ENCODE data around the gene DGKB. TPM values are rescaled to one million over a fixed set of nuclear protein-coding genes. Genes with fewer than 3 reads are reported as not detected.

Gene DGKB
- total and polyA plus RNA-seq, 2 of the 8 experiments (the other 6 are each of a cell fraction or from before 2014, with no cell fraction given) = 1.9 to 2.6 TPM

DNA sequence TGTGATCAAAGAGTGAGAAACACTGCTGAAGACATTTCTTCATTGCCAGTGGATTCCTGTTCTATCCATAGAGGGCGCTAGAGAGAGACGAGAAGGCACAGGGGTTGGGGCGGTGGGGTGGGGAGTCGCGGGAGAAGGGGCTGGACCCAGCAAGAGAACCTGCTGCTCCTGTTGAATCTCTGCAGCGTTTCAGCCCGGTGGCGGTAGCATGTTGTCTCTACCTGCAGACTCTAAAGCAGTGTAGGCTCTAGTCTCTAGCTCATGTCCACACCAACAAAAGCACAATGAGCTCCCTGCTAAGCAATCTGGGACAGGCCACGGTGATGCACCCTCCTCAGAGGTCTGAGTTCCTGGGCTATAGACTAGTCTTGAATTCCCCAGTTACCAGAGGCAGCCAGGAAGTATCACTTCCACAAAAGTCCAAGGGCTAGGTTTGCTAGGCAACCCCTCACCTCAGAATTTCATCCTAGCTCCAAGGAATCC is 167.7 kb downstream of the DGKB start:
- H3K4me3 ChIP-seq (ENCODE audit: extremely low read depth in 1 of 4, insufficient read depth in 2 of 4, low read depth in 3 of 4, low read length in 4 of 4) = peak overlapping the region in 1 of 4 experiments; percentile 48; a peak in 2 of 8 replicates
- DNase-seq (ENCODE audit: low read depth in 1 of 2, low spot score in 2 of 2) = peak; percentile 38 to 73
- H3K23ac ChIP-seq (ENCODE audit: insufficient read length) = no peak overlapping the region
- H4K20me1 ChIP-seq (replicated peaks in 1 of 2; ENCODE audit: control insufficient read depth in 1 of 2, insufficient read depth in 2 of 2, low read length in 2 of 2) = no peaks in the 10 kb centered on the region
- H3K4me1 ChIP-seq (replicated peaks in 1 of 4; ENCODE audit: control insufficient read depth in 3 of 4, insufficient read depth in 4 of 4, low read length in 3 of 4) = peaks cover 0 to 3% (median 1%) of the 10 kb centered on the region in 4 experiments; a peak in 4 of 7 replicates
- H2BK12ac ChIP-seq (ENCODE audit: low read depth, low read length) = 0 out of 2 replicates have a peak overlapping the region, but pooled peaks have one; percentile 6
- H3K9ac ChIP-seq (replicated peaks in 1 of 4; ENCODE audit: extremely low read depth in 1 of 4, low read depth in 3 of 4, low read length in 3 of 4) = no peak overlapping the region
- peak overlapping the region; percentile 100 for H2AFZ ChIP-seq (ENCODE audit: low read length)
- H3K23me2 ChIP-seq (ENCODE audit: low read depth, low read length) = no peaks in the 10 kb centered on the region
- no peak overlapping the region for H3K27ac ChIP-seq (ENCODE audit: low read depth, low read length)
- no peak overlapping the region for H3K4ac ChIP-seq (replicated peaks; ENCODE audit: insufficient read length, low read depth, low read length)
- H3K36me3 ChIP-seq (ENCODE audit: control insufficient read depth in 2 of 4, insufficient read depth in 4 of 4, low read length in 3 of 4) = no peaks in the 10 kb centered on the region
- H2BK5ac ChIP-seq (ENCODE audit: low read depth, low read length) = 0 out of 2 replicates have a peak overlapping the region, but pooled peaks have one; percentile 20
- H2BK15ac ChIP-seq (ENCODE audit: low read length) = no peak overlapping the region
- no peaks in the 10 kb centered on the region for H3K79me2 ChIP-seq (ENCODE audit: control insufficient read depth in 1 of 2, insufficient read depth in 2 of 2, low read length in 2 of 2)
- no peak overlapping the region for H4K91ac ChIP-seq (replicated peaks; ENCODE audit: insufficient read length, low read length)
- no peaks in the 10 kb centered on the region for H3K79me1 ChIP-seq (ENCODE audit: low read depth, low read length)
- H2BK20ac ChIP-seq (ENCODE audit: low read length) = peak overlapping the region; percentile 6; the same call in 1 of the 2 replicates
- peak overlapping the region; percentile 52; the same call in 1 of the 2 replicates for H3K18ac ChIP-seq (ENCODE audit: extremely low read depth, low read length)
- no peak overlapping the region for H3K14ac ChIP-seq (ENCODE audit: insufficient read length)
- 20% methylated on average over 9 of the region's 9 CpGs; no CpG with 5 or more reads in 1 of the 2 experiments for WGBS, 2 experiments (ENCODE audit: extremely low coverage in 1 of 2, insufficient coverage in 1 of 2, insufficient read length in 1 of 2, insufficient replicate concordance in 2 of 2, low coverage in 1 of 2, low lambda C conversion rate in 2 of 2, missing lambda C conversion rate in 1 of 2)
- no peaks in the 10 kb centered on the region for H3K27me3 ChIP-seq (replicated peaks in 1 of 4; ENCODE audit: control insufficient read depth in 3 of 4, extremely low read depth in 1 of 4, insufficient read depth in 3 of 4, low read length in 3 of 4)
- no peak overlapping the region for H2AK5ac ChIP-seq (ENCODE audit: low read depth, low read length)
- H2BK120ac ChIP-seq (replicated peaks; ENCODE audit: low read depth, low read length) = no peak overlapping the region
- peak overlapping the region; percentile 65 to 77 for H3K4me2 ChIP-seq (ENCODE audit: insufficient read depth in 1 of 2, low read depth in 2 of 2, low read length in 2 of 2)
- CTCF ChIA-PET (ENCODE audit: partially characterized antibody) = interaction anchor here (0.6 to 2.1 kb wide), 39 partner anchors 8 to 744 kb away, joined by 3 to 14 read pairs (median 3); no protein-coding TSS in a partner anchor
- H3K9me3 ChIP-seq (ENCODE audit: insufficient read depth in 2 of 2, low read depth in 1 of 2, low read length in 1 of 2) = peaks cover 0 to 3% of the 10 kb centered on the region in 2 experiments; a peak in 2 of 4 replicates
- peak; percentile 19 for FAIRE-seq
- H4K8ac ChIP-seq (ENCODE audit: extremely low read depth, insufficient read depth, low read length) = peak overlapping the region; percentile 92; the same call in 1 of the 2 replicates
- POLR2A ChIA-PET (ENCODE audit: partially characterized antibody) = no interaction called here
- TF ChIP-seq BCL11A (IDR thresholded peaks at IDR 0.05; ENCODE audit: low read depth in 2 of 2, low read length in 2 of 2) (no peak), CBX5 (IDR thresholded peaks at IDR 0.05; ENCODE audit: low read depth, low read length) (no peak), ASH2L (IDR thresholded peaks at IDR 0.05; ENCODE audit: low read length) (peak; percentile 60), RAD21 (IDR thresholded peaks at IDR 0.05 in 1 of 2, conservative IDR thresholded peaks at IDR 0.05 in 1 of 2; ENCODE audit: low read depth in 2 of 2, low read length in 2 of 2) (peak; percentile 62 to 73), SUZ12 (IDR thresholded peaks at IDR 0.05; ENCODE audit: low read length) (no peak), CHD1 (IDR thresholded peaks at IDR 0.05; ENCODE audit: low read depth, low read length) (no peak), CREB1 (IDR thresholded peaks at IDR 0.05) (no peak)
- TF ChIP-seq, protein P1, sequence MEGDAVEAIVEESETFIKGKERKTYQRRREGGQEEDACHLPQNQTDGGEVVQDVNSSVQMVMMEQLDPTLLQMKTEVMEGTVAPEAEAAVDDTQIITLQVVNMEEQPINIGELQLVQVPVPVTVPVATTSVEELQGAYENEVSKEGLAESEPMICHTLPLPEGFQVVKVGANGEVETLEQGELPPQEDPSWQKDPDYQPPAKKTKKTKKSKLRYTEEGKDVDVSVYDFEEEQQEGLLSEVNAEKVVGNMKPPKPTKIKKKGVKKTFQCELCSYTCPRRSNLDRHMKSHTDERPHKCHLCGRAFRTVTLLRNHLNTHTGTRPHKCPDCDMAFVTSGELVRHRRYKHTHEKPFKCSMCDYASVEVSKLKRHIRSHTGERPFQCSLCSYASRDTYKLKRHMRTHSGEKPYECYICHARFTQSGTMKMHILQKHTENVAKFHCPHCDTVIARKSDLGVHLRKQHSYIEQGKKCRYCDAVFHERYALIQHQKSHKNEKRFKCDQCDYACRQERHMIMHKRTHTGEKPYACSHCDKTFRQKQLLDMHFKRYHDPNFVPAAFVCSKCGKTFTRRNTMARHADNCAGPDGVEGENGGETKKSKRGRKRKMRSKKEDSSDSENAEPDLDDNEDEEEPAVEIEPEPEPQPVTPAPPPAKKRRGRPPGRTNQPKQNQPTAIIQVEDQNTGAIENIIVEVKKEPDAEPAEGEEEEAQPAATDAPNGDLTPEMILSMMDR (IDR thresholded peaks at IDR 0.05; ENCODE audit: control extremely low read depth in 1 of 3, insufficient read depth in 1 of 3, low read depth in 1 of 3, low read length in 3 of 3) = peak; percentile 50 to 64 (median 59)
- no peak overlapping the region for H3K56ac ChIP-seq (replicated peaks; ENCODE audit: insufficient read length, low read depth, low read length)
- H4K5ac ChIP-seq (ENCODE audit: insufficient read length, low read depth, low read length) = no peak overlapping the region

Measured in H1 (cell line).